Brain microvascular endothelial cell (primary cell): Measurements from ENCODE around the gene TMEM59.

ENCODE experiments used
- DNase-seq: peaks from one replicate; pipeline ENCODE4 v3.0.0-alpha.2; 2020
- H3K27ac ChIP-seq: fragments of 250-450 bp; sonication (Bioruptor Pico); 2 replicates; pipeline ENCODE4 v1.5.1; 2020; ENCODE audit warnings: mild to moderate bottlenecking, moderate library complexity
- H3K27me3 ChIP-seq: fragments of 250-450 bp; sonication (Bioruptor Pico); replicated peaks from 2 replicates; pipeline ENCODE4 v1.5.1; 2020; ENCODE audit warnings: mild to moderate bottlenecking
- H3K36me3 ChIP-seq: fragments of 250-450 bp; sonication (Bioruptor Pico); replicated peaks from 2 replicates; pipeline ENCODE4 v1.5.1; 2020; ENCODE audit warnings: mild to moderate bottlenecking
- H3K4me3 ChIP-seq: 2 replicates; pipeline ENCODE4 v1.5.1; 2011; ENCODE audit warnings: low read depth, mild to moderate bottlenecking, control low read depth, low read length, moderate library complexity
- CTCF ChIP-seq: IDR thresholded peaks from 2 replicates; pipeline ENCODE4 v1.5.1; 2011; ENCODE audit warnings: low read depth, mild to moderate bottlenecking, moderate library complexity, low read length, control low read depth, inconsistent platforms; ENCODE audit errors: missing control alignments
- in situ Hi-C: cut with HindIII; loops from 2 replicates; pipeline ENCODE4 v1.10.0; 2017; ENCODE audit warnings: low sequenced_read_pairs, low pct_ligation_motif_present

Gene TMEM59

GRCh38 chr1:54084794-54085193, 31.8 kb upstream of the TMEM59 start:
- DNase-seq = no peak
- TF ChIP-seq CTCF = no peak
- Histone ChIP-seq H3K36me3 (no peaks in the 10 kb centered on the region), H3K27ac (no peak overlapping the region), H3K27me3 (no peaks in the 10 kb centered on the region), H3K4me3 (no peak overlapping the region)
- in situ Hi-C loops = no loop called here

GRCh38 chr1:54081306-54082270, 28.6 kb upstream of the TMEM59 start:
- TF ChIP-seq CTCF = peak; percentile 90
- Histone ChIP-seq H3K27me3 (no peaks in the 10 kb centered on the region), H3K36me3 (no peaks in the 10 kb centered on the region), H3K27ac (no peak overlapping the region), H3K4me3 (no peak overlapping the region)
- in situ Hi-C loops = no loop called here
- DNase-seq = peak; percentile 62

- Histone ChIP-seq H3K4me3 (no peak overlapping the region), H3K27me3 (no peaks in the 10 kb centered on the region), H3K36me3 (no peaks in the 10 kb centered on the region), H3K27ac (no peak overlapping the region)
- in situ Hi-C loops = no loop called here
- no peak for TF ChIP-seq CTCF
- no peak for DNase-seq
Measured at GRCh38 chr1:54080598-54081049, 27.6 kb upstream of the TMEM59 start.

- no peak for DNase-seq
- Histone ChIP-seq H3K36me3 (no peaks in the 10 kb centered on the region), H3K27ac (no peak overlapping the region), H3K27me3 (no peaks in the 10 kb centered on the region), H3K4me3 (no peak overlapping the region)
- TF ChIP-seq CTCF = no peak
- in situ Hi-C loops = no loop called here
Measured at GRCh38 chr1:54077359-54077758, 24.4 kb upstream of the TMEM59 start.

- in situ Hi-C loops = no loop called here
- H3K4me3 ChIP-seq = no peak overlapping the region
- peak; percentile 69 for TF ChIP-seq CTCF
- H3K36me3 ChIP-seq = no peaks in the 10 kb centered on the region
- no peaks in the 10 kb centered on the region for H3K27me3 ChIP-seq
- H3K27ac ChIP-seq = no peak overlapping the region
- no peak for DNase-seq
Measured at GRCh38 chr1:54070171-54070837, 17.3 kb upstream of the TMEM59 start.
